ENCODE data around the gene SERINC3.

Gene SERINC3

DNA sequence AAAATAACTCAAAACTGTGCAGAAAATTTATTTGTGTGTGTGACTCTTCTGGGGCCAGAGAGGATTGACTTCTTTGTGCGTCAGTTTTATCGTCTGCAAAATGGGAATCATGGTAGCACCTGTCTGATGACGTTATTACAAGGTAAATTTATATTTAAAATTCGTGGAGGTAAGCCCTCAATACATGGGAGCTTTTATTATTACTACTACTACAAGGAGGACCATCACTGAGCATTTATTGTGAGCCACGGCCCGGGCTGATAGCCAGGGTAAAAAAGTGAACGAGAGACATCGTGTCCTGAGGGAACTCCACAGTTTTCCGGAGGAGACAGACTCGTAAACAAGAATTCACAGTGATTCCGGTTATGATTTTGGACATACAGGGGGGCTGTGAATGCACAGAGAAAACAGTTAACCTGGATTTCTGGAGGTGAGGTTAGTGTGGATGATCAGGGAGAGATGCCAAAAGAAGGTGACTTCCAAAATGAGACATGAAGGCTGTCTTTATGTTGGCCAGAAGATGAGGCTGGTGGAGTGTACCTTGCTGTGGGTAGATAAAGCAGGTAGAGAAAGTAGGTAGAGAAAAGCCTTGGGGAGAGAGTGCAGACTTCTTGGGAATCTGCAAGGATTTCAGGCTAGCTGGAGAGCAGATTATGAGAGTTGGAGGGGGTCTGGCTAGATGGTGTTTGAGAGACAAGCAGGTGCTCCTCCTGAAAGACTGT is 10.6 kb upstream of the SERINC3 start:
- DNase-seq, result no peak

DNA sequence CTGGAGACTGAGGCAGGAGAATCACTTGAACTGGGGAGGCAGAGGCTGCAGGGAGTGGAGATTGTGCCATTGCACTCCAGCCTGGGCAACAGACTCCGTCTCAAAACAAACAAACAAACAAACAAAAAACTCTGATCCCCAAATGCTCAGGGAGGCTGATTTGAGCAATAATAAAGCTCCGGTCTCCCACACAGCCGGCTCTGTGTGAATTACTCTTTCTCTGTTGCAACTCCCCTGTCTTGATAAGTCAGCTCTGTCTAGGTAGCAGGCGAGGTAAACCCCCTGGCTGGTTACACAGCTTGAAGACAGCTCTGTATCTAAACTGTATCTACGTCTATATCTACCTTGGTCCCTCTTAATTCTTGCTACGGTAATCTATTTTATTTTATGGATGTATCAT is 6.4 kb upstream of the SERINC3 start:
- DNase-seq, result no peak

DNA sequence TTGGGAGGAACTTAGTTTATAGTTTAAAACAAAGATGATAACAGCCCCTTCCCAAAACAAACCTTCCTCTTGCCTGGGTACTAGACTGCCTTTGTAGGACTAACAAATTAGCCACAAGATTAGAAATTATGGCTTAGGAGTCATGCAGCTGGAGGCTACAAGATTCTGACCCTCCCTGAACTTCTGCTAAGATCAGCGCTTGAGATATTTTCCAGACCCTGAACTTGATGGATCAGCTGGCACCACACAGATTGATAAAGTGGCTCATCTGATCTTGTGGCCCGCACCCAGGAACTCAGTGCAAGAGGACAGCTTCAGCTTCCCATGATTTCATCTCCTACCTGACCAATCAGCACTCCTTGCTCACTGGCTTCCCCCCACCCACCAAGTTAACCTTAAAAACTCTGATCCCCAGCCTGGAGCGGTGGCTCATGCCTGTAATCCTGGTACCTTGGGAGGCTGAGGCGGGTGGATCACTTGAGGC is 5.9 kb upstream of the SERINC3 start:
- no peak for DNase-seq

DNA sequence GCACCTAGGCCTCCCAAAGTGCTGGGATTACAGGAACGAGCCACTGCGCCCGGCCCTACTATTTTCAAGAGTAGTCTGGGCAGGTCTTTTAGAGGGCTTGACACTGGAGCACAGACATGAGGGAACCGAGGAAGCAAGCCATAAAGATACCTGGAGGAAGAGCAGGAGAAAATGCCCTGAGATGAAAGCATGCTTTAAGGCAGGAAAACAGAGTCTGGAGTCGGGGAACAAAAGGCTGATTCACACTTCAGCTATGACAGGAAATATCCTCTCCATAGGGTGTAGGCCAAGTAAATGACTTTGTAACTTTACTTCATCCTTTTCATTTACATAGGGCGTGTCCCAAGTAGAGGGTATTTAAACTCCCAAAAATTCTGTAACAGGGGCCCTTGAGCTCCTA is 4.3 kb upstream of the SERINC3 start:
- DNase-seq, result no peak

DNA sequence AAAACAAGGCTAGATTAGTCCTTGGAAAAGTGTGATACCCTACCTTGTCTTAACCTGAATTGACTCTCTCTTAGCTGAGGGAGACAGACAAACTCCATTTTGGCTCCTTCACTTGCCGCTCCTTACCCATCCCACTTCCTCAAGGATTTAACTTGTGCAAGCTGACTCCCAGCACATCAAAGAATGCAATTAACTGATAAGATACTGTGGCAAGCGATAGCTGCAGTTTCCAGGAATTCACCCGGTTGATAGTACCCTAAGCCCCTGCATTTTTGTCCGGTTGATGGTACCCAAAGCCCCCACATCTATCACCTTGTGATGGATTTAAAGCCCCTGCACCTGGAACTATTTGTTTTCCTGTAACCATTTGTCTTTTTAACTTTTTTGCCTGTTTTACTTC is 1.9 kb upstream of the SERINC3 start:
- DNase-seq, result no peak

DNA sequence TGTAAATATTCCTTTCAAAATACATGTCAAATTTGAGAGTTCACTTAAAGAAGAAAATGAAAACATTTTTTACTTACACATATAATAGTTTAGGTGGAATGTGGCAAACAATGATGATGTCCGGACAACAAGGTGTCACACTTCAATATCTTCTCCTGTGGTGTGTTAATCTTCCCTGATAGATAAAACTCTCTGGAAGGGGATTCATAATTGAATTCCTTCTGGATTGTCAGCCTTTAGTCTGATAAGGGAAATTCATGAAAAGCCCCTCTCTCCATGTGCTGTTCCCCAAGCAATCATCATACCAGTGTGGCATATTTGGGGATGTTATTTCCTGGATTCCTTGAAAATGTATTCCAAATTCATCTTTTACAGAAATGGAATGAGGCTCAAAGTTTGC is 971 bp upstream of the SERINC3 start:
- no peak for DNase-seq

DNA sequence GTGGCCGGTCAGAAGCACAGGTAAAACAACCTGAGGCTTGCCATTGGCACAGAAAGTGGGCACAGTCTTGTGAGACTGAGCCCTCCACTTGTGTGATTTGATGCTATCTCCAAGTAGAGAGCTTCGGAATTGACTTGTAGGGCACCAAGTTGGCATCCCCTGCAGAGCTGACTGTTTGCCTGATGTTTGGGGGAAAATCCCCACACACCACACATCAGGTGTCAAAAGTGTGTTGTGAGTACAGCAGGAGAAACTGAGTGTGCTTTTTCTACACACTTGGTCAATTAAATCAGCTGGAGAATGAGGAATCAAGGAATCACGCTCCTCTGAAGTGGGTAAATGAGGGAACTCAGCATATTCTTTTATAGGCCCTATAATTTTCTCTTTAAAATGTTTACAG is 989 bp downstream of the SERINC3 start:
- no peak for DNase-seq

DNA sequence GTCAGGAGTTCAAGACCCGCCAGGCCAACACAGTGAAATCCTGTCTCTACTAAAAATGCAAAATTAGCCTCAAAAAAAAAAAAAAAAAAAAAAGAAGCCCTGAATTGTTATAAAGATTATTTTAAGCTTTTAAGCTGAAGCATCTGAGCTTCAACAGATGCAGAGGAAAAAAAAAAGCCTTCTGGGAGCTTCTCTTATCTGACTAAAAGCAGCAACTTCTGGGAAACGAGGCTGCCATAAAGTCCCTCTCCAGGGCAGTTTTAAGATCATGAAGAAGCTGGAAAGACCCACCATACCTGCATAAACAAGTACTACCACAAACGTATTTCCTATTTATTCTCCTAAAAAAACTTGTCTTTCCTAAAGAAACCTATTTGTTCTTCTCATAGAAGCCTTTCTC is 3.6 kb downstream of the SERINC3 start:
- DNase-seq, result no peak

DNA sequence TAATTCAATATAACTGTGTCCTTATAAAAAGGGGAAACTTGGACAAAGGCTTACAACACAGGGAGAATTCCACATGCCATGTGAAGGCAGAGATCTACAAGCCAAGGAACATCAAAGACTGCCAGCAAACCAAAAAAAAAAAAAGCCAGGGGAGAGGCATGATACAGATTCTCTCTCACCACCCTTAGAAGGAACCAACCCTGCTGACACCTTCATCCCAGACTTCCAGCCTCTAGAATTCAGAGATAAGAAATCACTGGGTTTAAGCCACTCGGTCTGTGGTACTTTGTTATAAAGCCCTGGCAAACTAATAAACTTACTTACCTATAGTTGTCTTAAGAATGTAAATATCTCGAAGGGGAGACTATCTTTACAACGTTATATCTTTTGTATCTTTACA is 4.4 kb downstream of the SERINC3 start:
- DNase-seq, result no peak

DNA sequence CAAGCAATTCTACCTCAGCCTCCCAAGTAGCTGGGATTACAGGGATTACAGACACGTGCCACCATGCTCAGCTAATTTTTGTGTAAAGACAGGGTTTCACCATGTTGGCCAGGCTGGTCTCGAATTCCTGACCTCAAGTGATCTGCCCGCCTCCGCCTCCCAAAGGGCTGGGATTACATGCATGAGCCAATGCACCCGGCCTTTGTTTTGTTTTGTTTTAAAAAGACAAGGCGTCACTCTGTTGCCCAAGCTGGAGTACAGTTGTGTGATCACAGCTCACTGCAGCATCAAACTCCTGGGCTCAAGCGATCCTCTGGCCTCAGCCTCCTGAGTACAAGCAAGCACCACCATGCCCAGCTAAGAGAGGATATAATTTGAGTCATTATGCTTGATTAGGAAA is 5.4 kb downstream of the SERINC3 start:
- DNase-seq, result no peak

DNA sequence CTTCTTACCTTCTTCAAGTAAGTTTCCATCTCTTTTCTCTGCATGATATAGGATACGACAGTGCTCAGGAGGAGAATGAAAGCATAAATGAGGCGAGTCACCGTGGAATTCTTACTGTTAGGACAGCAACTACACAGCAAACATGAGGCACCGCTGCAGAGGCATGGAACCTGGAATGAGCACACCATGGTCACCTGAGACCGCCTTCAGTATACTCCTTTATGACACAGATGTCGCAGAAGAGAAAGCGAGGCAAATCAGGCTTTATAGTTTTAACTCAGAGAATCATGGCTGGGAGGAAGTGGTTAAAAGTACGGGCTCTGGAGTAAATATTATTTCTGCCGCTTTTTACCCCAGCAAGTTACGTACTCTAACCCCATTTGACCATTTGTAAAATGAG is 8.0 kb downstream of the SERINC3 start:
- DNase-seq, result no peak

DNA sequence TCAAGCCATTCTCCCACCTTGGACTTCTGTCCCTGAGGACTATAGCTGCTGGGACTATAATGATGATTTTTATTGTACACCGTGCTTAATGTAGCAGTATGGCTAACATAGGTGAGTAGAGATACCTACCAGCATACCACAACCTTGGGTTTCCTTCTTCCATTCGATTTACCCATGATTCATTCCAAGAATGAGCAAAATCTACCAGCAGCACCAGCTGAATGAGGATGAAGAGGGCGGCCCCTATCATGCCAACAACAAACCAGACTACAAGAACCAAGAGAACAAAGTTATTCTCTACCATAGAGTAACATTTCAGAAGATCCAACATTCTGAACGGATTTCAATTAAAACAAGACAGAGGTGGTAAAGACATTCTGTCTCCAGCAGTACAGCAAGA is 12.1 kb downstream of the SERINC3 start:
- DNase-seq, result no peak

DNA sequence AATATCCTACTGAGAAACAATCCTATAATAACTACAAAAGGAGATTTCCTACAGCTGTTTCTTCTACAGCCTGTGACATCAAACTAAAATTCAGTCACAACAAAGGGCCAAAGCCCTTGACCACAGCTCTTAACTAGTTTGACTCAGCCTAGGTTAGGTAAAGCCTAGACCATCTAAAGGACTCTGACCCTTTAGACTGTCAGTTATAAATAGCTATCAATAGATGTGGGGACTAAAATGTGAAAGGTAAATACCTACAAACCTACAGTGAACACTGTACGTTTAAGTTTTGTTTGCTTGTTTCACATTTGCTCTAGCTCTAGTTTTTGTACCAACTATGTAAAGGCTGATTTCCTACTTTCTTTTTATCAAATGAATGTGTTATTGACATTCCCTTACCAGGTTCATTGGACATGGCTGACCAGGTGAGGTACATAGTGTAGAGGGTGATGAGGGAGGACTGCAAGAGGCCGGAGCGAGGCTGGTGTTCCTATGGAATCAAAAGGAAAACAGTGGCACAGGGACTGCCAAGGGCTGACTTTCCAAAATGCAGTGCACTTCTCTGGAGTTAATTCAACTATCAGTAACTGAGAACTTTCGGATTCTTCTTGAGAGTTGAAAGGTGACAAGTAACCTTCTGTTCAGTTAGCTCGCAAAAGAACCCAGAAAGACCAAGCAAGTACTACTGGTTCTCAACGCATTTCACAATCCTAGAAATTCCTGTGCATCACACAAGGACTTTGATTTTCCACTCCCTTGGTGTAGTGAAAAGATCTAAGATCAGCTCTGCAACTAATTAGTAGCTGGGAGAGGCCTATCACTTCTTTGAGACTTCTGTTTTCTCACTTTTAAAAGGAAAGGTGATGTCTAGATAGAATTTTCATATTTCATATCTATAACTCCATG is 17.2 kb downstream of the SERINC3 start:
- DNase-seq, result no peak

DNA sequence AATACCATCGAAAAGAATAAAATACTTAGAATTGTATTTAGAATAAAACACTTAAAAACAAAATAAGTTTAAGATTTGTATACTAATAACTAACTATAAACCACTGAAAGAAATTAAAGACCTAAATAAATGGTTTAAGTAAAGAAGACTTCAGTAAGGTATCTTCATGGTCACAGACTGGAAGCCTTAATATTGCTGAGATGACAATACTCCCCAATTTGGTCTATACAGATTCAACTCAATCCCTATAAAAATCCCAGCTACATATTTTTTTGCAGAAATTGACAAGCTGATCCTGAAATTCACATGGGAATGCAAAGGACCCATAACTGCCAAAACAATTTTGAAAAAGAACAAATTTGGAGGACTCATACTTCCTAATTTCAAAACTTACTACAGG is 18.9 kb downstream of the SERINC3 start:
- no peak for DNase-seq

DNA sequence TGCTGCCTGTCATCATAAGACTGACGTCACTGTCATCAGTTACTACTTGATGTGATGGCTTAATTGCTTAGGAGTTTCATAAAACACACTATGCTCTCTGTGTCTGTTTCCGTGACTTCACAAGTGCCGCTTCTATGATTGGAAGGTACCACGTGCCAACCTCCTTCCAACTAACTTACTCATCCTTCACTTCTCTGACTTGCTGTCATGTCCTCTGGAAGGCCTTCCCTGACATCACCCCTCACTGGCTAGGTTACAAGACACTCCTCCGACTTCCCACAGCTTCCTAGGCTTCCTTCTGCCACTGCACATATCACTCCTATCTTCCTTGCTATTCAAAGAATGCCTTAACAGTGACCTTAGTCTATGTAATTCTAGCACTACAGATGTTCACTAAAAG is 20.4 kb downstream of the SERINC3 start:
- no peak for DNase-seq

DNA sequence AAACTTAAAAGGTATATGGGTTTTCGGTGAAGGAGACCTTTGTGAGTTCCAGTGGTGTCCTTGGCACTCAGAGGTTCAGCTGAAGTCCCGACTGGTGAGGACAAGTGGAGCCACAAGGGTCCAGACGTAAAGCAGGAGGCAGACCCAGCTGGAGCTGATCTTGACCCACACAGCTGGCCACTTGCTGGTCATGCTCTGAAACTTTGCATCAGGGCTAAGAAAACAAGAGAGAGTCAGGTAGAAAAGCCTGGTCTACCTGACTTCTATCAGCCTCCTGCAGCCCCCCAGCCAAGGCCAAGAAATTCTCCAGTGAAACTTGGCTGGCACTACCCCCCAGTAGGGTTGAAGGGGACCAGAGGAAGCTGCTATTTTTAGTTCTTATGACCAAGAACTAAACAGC is 21.6 kb downstream of the SERINC3 start:
- no peak for DNase-seq

DNA sequence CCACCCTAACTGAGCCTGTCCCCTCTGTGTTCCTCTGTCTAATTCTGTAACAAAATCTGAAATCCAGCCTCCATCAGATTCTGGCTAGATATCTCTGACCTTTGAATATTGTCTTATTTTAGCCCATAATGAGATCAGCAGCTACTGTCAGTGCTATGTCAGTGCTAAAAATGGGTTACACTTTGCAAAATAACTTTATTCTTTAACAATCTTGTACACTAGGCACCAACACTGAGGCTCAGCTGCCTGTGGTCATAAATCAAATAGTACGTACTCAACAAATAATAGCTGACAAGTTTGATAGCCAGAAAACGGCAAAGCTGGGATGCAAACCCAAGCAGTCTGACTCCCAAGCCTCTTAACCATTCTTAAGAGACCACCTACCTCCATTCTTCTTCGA is 24.1 kb downstream of the SERINC3 start:
- no peak for DNase-seq

DNA sequence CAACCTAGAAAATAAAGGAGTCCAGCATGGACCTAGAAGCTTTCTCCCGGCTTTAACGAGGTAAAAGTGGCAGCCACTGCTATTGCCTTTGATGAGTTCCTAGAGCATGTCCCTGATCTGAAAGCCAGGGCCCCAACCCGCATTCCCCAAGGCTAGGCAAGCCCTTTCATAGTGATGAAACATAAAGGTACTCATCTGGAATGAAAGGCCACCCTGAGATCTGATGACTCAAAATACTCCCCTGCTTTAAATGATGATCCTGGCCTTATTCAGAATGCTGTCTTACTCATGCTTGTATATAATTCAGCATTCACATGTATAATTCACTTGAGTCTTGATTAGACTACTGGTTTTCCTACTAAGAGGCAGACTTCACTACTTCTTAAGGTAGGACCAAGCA is 24.9 kb downstream of the SERINC3 start:
- no peak for DNase-seq

DNA sequence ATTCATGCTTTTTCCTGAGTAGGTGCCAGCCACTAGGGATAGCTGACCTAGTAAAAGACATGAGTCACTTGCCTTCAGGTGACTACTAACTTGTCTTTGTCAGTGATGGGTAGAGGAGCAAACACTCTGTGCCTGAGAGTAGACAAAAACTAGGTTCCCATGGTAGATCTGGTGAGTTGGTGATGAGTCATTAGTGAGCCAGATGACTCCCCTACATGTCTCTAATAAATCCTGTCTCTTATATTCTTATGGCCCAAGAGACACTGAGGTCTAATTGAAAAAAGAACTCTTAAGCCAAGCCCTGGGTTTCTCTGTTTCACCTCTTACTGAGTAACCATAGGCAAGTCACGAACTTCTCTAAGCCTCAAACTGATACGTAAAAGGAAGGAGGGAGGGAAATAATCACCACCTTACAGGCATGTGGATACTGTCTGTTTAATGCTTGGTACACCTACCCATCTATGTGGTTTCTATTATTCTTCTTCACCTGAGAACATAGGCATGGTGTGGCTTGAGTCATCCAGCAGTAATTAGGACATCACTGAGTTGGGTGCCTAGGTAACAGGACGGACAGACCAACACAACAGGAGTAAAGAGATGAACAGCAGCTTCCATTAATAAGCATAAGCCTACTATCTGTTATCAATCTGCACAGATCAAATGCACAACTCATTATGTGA is 25.9 kb downstream of the SERINC3 start:
- no peak for DNase-seq

DNA sequence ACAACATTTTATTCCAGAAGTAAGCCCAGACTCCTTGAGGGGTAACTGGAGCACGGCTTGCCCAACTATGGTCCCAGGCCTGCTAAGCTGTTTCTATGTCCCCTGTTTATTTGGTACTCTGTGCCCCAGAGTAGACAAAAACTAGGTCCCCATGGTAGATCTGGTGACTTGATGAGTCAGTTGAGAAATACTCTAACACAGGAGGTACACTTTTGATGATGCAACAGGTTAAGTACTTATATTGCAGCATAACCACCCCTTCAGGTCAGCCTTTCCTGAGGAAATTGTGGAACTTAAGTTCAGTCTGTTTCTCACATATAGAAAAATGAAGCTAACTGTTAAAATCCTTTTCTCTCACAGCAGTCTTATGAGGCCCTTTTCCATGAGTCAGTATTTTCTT is 26.6 kb downstream of the SERINC3 start:
- no peak for DNase-seq

DNA sequence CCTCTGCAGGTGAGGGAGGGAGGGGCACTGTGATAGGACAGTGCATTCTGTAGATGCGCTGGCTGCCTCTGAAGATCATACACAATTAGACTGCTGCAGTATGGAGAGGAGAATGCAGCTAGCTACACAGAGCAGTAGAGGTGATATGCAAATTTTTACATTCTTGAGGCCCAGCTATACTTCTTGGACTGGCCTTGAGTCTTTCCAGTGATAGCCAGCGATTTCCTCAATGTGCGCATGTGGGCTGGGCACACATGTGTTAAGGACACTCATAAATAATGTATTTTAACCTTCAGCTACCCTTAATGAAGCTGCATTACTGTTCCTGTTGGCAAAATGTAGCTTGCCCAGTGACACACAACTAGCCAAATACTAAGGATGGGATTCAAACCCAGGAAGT is 27.2 kb downstream of the SERINC3 start:
- DNase-seq, result no peak

DNA sequence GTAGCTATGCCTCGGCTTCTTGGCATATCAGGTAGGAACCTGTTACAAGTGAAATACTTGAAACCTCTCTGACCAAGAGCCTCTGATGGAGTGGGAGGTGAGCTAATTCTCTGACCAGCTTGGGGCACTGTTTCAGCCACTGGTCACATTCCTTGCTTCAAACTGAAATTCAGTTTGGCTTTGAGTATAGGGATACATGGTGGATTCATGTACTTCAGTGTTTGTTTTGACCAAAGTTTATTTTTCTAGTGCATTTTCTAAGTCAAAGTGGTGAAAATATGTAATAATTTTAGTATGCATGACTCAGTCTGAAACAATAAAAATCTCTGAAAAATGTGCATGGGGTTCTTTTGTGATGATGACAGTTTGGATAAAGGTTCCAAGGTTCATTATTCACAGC is 27.6 kb downstream of the SERINC3 start:
- no peak for DNase-seq

DNA sequence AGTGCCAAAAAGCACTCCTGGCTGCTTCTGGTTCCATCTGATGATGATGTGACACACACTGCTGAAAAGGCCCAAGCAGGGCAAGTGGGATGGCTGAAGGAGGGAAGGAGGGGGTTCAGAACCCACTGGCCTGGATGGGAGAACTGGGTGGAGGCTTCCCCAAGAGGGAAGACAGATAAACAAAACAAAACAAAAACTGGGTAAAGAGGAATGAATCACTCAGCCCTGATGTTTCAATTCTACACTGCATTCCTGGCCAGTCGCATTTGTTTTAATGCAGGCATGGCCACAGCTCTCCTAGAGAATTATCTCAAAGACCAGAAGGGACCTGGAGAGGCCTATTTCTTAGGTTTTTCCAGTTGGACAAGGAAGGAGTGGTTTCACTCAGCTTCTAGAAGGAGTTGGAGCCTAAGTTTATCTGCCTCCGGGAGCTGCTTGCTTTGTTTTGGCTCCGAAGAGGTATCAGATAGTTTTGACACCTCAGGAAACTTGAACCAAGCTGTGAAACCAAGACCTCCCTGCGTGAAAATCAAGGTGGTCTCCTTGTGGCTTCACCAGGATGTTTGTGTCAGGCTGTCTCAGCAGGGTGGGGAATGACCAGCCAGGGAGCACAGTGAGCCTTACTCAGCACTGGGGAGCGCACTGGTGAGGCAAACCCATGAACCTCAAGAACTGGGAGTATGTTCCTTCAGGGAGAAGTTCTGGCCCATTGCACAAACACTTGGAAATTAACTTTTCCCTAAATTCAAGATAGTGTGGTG is 30.1 kb downstream of the SERINC3 start:
- no peak for DNase-seq

Measured in NCI-H526 treated with DMSO at 0.1 percent for 48 hours (cell line).